ENCODE data around the gene POU2F1. TPM values are rescaled to one million over a fixed set of nuclear protein-coding genes. Genes with fewer than 3 reads are reported as not detected.
"Not testable (repeated sequence)": the region's sequence is repeated elsewhere in the genome, so short reads cannot be mapped to it uniquely, and the experiment has no call there.

Gene POU2F1
- total RNA-seq, 1 experiment from 2014 or later = 6.0 TPM

DNA sequence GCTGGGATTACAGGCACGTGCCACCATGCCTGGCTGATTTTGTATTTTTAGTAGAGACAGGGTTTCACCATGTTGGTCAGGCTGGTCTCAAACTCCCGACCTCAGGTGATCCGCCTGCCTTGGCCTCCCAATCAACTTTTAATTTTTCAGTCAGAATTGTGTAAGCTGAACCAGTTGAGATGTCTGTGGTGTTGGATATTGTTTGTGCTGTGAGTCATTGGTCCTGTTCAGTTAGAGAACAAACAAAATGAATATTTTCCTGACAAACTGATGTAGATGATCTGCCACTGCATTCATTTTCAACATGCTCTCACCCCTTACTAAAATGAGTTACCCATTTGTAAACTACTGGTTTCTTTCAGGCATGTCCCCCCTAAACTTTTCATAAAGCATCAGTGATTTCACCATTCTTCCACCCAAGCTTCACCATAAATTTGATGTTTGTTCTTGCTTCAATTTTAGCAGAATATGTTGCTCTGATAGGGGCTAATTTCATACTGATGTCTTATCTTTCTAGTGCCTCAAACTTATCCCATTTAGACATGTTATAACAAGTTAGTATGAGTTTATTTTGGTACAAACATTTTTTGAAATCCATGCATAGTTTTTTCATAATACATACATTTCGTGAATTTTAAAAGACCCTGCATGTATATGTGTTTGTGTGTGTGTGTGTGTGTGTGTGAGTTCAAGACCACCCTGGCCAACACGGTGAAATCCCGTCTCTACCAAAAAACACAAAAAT is 15.2 kb upstream of the POU2F1 start:
- peak; percentile 36 for DNase-seq (ENCODE audit: low spot score)

- no peak for DNase-seq (ENCODE audit: low spot score)
Observed at GRCh38 chr1:167206166-167206835, 14.4 kb upstream of the POU2F1 start.

DNA sequence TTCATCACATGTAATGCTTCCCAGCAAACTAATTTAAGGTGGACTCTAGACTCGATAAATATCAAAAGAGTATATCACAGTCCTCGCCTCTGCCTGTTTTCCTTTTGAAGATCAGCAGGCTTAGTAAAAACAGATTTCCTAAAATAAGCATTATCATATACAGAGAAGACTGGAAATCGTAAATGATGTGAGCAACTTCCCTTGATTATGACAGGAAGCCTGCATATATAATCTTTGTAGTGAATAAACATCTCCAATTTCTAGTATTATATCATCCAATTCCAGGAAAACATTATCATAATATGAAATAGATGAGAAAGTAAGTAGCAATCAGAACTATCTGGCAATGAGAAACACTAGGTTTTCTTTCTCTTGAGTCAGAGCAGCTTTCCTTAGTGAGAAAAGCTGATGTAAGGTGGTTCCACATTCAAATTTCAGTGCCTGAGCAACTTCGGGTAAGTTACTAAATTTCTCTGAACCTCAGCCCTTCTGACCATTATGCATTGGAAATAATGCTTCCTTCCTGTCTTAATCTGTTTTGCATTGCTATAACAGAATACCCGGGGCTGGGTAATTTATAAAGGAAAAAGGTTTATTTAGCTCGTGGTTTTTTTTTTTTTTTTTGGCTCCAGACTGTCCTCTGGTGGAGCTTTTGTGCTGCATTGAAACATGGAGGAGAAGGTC is 12.6 kb upstream of the POU2F1 start:
- DNase-seq (ENCODE audit: low spot score) = no peak

DNA sequence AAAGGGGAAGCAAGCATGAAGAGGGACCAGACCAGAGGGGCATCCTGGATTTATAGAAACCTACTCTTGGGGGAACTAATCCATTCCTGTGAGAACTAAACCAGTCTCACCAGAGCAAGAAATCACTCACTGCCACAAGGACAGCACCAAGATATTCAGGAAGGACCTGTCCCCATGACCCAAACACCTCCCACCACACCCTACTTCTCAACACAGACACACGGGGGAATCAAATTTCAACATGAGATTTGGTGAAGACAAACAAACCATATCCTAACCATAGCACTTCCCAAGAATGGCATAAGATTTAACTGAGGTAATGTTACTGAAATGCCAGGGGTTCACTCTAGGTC is 12.1 kb upstream of the POU2F1 start:
- no peak for DNase-seq (ENCODE audit: low spot score)

DNA sequence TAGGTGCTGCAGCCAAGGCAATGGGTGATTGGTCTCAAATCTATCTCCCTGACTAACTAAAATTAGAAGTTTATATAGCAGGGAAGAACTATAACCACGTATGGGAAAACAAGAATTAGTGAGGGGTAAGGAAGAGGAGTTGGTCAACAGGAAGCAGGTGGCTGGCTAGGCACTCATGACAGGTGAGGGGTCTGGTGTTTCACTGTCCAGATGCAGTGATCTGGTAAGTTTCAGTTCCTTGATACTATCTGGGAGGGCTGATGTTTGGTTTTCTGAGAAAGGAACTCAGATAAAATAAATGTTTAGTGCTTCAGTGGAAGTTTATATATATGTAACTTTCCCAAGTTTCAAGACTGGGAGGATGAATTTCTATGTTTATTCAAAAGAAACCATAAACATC is 11.6 kb upstream of the POU2F1 start:
- no peak for DNase-seq (ENCODE audit: low spot score)

DNA sequence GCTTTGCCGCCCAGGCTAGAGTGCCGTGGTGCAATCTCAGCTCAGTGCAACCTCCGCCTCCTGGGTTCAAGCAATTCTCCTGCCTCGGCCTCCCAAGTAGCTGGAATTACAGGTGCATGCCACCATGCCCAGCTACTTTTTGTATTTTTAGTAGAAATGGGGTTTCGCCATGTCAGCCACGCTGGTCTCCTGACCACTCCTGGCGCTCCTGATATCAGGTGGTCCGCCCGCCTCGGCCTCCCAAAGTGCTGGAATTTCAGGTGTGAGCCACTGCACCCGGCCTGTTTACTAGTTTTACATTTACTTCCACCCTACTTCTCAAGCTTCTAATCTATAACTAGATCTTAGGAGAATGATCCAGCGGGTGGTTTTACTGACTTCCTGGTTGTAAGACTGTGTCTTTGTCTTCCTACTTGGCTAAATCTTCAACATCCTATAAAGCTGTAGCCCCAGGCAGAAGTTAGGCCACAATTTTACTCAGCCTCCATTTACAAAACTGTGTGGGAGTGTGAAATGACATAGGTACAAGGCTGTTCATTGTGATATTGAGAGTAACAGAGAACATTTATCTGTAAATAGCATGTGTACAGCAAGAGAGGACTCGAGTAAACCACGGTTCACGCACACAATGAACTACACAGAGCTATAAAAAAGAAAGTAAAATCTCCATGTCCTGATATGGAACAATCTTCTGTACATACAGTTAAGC is 9.6 kb upstream of the POU2F1 start:
- DNase-seq (ENCODE audit: low spot score) = no peak

GRCh38 chr1:167212025-167212424 is 8.7 kb upstream of the POU2F1 start:
- DNase-seq (ENCODE audit: low spot score) = no peak

DNA sequence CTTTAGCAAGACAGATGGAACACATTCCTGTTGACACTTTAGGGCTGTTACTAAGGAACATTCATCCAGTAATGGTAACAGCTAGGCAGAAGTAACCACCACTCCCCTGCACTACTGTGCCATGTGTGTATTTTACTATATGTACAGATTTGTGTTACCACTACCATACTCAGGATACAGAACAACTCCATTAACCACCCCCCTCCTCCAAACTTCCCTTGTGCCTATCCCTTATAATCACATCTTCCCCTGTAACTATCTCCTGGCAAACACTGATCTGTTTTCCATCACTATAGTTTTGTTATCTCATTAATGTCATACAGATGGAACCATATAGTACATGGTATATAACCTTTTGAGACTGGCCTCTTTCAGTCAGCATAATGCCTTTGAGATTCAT is 3.9 kb upstream of the POU2F1 start:
- DNase-seq (ENCODE audit: low spot score) = no peak

GRCh38 chr1:167219194-167219593 is 1.5 kb upstream of the POU2F1 start:
- no peak for DNase-seq (ENCODE audit: low spot score)

DNA sequence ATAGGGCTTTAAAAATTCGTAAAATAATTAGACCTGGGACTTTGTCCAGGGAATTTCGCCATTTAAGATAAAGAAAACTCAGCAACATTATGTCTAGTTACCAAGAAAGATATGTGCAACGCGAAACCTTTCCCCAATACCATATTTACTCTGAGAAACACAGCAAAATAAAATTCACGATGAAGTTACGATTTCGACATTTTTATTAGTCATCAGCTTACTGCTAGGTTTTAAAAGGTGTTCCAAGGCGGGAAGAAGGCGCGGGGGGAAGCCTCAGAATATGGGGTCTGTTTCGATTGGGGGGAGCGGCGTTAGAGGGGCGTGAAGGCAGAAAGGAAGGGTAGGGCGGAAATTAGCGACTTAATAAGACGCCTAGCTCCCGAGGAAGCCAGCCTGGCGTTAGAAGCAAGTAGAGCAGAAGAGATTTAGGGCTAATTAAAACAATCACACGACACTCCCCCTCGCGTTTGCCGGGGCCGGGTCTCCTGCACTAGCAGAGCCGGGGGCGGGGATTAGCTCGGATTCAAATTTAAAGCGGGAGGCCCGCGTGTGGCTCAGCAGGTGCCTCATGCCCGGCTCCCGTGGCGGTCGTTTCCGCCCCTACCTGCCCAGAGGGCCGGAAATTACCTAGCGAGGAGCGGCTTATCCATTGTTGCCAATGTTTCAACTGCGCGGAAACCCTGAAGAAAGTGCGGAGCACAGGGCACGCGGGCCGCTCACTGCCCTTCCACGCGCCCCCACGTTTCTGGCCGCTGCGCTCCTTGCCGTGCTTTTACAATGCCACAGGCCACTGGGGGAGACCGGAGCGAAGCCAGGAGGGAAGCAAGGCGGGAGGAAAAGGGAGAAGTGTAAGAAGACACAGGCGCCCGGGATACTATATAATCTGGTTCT is 795 bp upstream of the POU2F1 start:
- DNase-seq (ENCODE audit: low spot score) = peak; percentile 78

DNA sequence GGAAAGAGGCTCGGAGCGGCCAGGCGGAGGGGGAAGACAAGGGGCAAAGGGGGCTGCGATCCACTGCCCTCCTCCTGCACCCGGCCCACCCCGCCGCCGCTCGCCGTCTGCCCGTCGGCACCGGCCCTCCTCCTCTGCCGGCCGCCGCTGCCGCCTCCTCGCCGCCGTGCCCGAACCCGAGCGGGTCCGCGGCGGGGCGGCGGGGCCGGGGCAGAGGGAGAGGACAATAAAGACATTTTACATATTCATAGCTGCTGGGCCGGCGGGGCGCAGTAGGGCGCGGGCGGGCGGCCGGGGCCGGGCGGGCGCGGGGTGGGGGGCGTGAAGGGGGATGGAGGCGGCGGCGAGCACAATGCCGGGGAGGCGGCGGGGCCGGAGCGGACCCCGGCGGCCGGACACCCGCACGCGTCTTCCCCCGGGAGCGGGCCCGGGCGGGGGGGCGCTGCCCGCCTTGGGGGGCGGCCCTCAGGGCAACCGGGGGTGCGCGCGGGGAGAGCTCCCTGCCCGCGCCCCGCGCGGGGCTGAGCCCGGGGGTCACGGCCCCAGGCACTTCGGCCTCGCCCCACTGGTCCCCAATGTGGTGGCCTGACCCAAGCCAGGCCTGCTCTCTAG is 546 bp downstream of the POU2F1 start:
- DNase-seq (ENCODE audit: low spot score) = no peak

GRCh38 chr1:167221738-167222610 is 1.3 kb downstream of the POU2F1 start:
- DNase-seq (ENCODE audit: low spot score) = peak; percentile 68

DNA sequence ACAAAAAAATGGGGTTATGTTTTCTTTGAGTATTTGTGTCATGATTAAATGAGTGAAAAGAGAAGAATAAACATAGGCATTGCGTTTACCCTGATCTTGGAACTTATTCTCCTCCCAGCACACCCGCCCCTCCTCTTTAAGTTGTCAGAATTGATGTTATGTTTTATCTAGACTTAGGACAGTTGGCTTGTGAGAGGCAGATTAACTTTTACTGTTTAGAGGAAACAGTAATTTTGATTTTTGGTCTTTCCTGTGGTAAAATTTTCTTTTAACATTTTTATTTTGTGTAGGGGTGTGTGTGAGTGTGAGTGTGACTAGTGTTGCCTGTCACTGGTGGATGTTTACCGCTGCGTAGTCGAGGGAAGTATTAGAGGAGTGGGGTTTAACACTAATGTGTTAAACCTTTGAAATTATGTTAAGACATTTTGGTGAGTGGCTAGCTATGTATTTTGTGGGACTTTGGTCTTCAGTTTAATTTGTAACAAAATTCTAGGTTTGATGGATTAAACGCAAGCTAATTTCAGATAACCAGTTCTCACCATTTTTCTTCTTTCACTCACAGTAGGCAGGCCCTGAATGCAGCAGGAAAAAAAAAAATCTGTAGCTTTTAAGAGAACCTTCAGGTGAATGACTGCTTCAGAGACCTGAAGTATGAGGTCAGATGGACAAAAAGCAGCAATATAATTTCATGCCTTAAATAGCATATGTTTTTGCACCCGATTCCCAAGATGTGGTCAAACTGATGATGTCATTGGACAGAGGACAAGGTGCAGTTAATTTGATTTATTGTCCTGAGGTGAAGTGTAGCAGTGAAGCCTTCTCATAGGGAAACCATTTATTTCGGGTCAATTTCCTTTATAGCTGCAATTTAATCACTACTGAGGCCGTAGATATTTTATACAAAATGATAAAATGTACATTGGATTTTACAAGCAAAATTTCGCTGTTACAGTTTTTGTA is 2.7 kb downstream of the POU2F1 start:
- DNase-seq (ENCODE audit: low spot score) = peak; percentile 69

DNA sequence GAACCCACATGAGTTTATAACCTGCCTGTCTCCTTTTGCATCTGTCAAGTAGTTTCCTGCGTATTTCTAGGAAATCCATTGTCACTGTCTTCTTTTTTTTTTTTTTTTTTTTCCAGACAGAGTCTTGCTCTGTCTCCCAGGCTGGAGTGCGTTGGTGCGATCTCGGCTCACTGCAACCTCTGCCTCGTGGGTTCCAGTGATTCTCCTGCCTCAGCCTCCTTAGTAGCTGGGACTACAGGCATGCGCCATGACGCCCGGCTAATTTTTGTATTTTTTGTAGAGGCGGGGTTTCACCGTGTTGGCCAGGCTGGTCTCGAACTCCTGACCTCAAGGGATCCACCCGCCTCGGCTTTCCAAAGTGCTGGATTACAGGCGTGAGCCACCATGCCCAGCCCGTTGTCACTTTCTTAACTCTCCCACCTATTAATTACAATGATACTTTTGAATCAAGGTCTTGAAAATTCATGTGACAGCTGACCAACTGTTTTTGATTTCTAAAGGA is 4.1 kb downstream of the POU2F1 start:
- not testable (repeated sequence) for DNase-seq (ENCODE audit: low spot score)

DNA sequence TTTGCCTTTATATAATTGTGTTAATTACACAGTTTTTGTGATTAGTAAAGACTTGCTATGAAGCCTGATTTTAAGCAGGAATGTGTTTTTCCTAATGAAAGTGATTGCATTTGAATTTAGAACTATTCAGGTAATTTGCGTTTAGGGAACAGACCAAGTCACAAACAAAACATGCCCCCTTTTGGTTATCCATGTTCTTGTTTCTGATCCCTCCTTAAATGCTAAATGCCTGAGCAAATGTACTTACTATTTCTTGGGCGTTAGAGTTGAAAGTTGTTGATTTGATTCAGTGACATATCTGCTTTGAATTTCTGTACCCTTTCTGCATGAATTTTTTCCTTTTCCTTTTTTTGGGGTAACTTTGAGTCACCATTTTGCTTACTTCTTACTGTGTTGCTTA is 5.2 kb downstream of the POU2F1 start:
- no peak for DNase-seq (ENCODE audit: low spot score)

DNA sequence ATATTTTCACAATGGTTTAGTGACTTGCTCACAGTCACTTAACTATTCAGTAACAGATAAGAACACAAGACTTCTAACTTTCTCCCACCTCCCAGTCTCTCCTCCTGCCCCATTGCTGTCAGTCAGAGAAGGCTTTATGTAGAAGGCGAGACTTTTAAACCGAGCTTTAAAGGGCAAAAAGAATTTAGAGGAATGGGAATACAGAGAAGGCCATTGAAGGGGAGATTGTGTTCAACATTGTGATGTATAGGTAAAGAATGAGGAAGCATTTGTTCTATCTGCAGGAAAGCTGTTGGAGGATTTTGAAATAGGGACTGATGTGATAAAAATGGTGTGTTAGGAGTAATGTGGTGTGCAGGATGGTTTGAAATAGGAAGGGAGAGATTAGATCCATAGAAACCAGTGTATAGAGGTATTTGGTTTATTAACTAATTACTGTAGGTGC is 7.3 kb downstream of the POU2F1 start:
- DNase-seq (ENCODE audit: low spot score) = no peak

- no peak for DNase-seq (ENCODE audit: low spot score)
Observed at GRCh38 chr1:167229719-167230385, 9.2 kb downstream of the POU2F1 start.

- DNase-seq (ENCODE audit: low spot score) = no peak
Observed at GRCh38 chr1:167230437-167230836, 9.8 kb downstream of the POU2F1 start.
